ENCODE data around the gene TRPM7. TPM values are rescaled to one million over a fixed set of nuclear protein-coding genes. Genes with fewer than 3 reads are reported as not detected.
"Not testable (repeated sequence)": the region's sequence is repeated elsewhere in the genome, so short reads cannot be mapped to it uniquely, and the experiment has no call there.

TRPM7 gene
- total and polyA plus RNA-seq, 12 donors: 5.4 to 45.0 (median 26.3) TPM

GRCh38 chr15:50613600-50613999, 73.0 kb downstream of the TRPM7 start:
- TF ChIP-seq CTCF (IDR thresholded peaks at IDR 0.05) (no peak), POLR2A (IDR thresholded peaks at IDR 0.05) (no peak)
- no peaks in the 10 kb centered on the region for H3K4me1 ChIP-seq (replicated peaks in 1 of 2)
- intact Hi-C loops (cut with DNase I): no loop called here
- DNase-seq: no peak
- peaks cover 0 to 43% of the 10 kb centered on the region in 2 donors for H3K36me3 ChIP-seq (replicated peaks in 1 of 2)
- H3K27me3 ChIP-seq: no peaks in the 10 kb centered on the region
- 86 to 90% (median 87%) methylated on average over 5 of the region's 5 CpGs for WGBS, 4 donors
- no peaks in the 10 kb centered on the region for H3K9me3 ChIP-seq (replicated peaks in 1 of 3)
- H3K27ac ChIP-seq: no peak overlapping the region
- no peak overlapping the region for H3K4me3 ChIP-seq

- TF ChIP-seq POLR2A (IDR thresholded peaks at IDR 0.05) (no peak), CTCF (IDR thresholded peaks at IDR 0.05) (no peak)
- H3K36me3 ChIP-seq (replicated peaks in 1 of 2): peaks cover 0 to 39% of the 10 kb centered on the region in 2 donors
- H3K9me3 ChIP-seq (replicated peaks in 1 of 3): no peaks in the 10 kb centered on the region
- no peak for DNase-seq
- WGBS, 4 donors: 95 to 100% (median 98%) methylated on average over 1 of the region's 1 CpG
- no peak overlapping the region for H3K4me3 ChIP-seq
- no peaks in the 10 kb centered on the region for H3K4me1 ChIP-seq (replicated peaks in 1 of 2)
- no peaks in the 10 kb centered on the region for H3K27me3 ChIP-seq
- no peak overlapping the region for H3K27ac ChIP-seq
- intact Hi-C loops (cut with DNase I): no loop called here
Measured at GRCh38 chr15:50607129-50607528, 79.5 kb downstream of the TRPM7 start.

GRCh38 chr15:50605462-50605861, 81.1 kb downstream of the TRPM7 start:
- Histone ChIP-seq H3K27ac (no peak overlapping the region), H3K9me3 (replicated peaks in 1 of 3) (no peaks in the 10 kb centered on the region), H3K36me3 (replicated peaks in 1 of 2) (peaks cover 0 to 26% of the 10 kb centered on the region in 2 donors), H3K27me3 (no peaks in the 10 kb centered on the region), H3K4me3 (no peak overlapping the region), H3K4me1 (replicated peaks in 1 of 2) (no peaks in the 10 kb centered on the region)
- intact Hi-C loops (cut with DNase I): no loop called here
- TF ChIP-seq POLR2A (IDR thresholded peaks at IDR 0.05) (no peak), CTCF (IDR thresholded peaks at IDR 0.05) (no peak)
- DNase-seq: no peak
- WGBS, 4 donors: 88 to 94% (median 90%) methylated on average over 2 of the region's 2 CpGs

- DNase-seq; H3K27me3 ChIP-seq; H3K27ac ChIP-seq; intact Hi-C loops (cut with DNase I); H3K4me3 ChIP-seq; H3K9me3 ChIP-seq (replicated peaks in 1 of 3); H3K4me1 ChIP-seq (replicated peaks in 1 of 2): not testable (repeated sequence)
- 93 to 100% (median 98%) methylated on average over 3 to 5 of the region's 5 CpGs for WGBS, 4 donors
- H3K36me3 ChIP-seq (replicated peaks in 1 of 2): peaks cover 0 to 10% of the 10 kb centered on the region in 2 donors
Measured at GRCh38 chr15:50602028-50602427, 84.6 kb downstream of the TRPM7 start.

- no peak for DNase-seq
- H3K36me3 ChIP-seq (replicated peaks in 1 of 2): peaks cover 0 to 41% of the 10 kb centered on the region in 2 donors
- TF ChIP-seq POLR2A (IDR thresholded peaks at IDR 0.05) (no peak), CTCF (IDR thresholded peaks at IDR 0.05) (no peak)
- H3K4me1 ChIP-seq (replicated peaks in 1 of 2): no peaks in the 10 kb centered on the region
- H3K27me3 ChIP-seq: no peaks in the 10 kb centered on the region
- H3K9me3 ChIP-seq (replicated peaks in 1 of 3): no peaks in the 10 kb centered on the region
- intact Hi-C loops (cut with DNase I): no loop called here
- H3K4me3 ChIP-seq: no peak overlapping the region
- 96 to 99% (median 97%) methylated on average over 2 of the region's 2 CpGs for WGBS, 4 donors
- H3K27ac ChIP-seq: no peak overlapping the region
Measured at GRCh38 chr15:50594311-50594710, 92.3 kb downstream of the TRPM7 start.
